GM21723 (cell line): Measurements from ENCODE around the gene ZFYVE28.

ENCODE experiments used
- ATAC-seq: cut with Tn5 transposase; IDR thresholded peaks from one replicate; pipeline ENCODE4 v1.9.1; 2021; ENCODE audit warnings: mild to moderate bottlenecking, moderate library complexity; ENCODE audit not compliant: unreplicated experiment

ZFYVE28 gene

GRCh38 chr4:2264481-2265041 is 153.9 kb downstream of the ZFYVE28 start:
- no peak for ATAC-seq

DNA sequence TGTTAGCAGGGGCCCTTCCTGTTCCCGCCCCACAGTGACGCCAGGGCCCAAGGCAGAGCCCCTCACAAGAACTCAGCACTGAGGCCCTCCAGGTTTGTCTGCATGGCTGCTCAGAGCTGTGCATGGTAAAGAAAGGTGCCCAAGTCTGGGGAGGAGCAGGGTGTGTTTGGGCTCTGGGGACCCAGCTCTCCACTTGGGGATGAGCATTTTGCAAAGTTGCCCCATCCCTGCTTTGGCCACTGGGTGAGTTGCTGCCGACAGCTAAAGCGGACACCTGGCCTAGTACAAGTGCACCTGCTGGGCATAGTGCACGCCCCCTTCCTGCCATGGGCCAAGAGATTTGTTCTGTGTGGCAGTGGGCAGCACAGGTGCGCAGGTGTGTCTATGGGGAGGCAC is 154.5 kb downstream of the ZFYVE28 start:
- ATAC-seq = no peak

DNA sequence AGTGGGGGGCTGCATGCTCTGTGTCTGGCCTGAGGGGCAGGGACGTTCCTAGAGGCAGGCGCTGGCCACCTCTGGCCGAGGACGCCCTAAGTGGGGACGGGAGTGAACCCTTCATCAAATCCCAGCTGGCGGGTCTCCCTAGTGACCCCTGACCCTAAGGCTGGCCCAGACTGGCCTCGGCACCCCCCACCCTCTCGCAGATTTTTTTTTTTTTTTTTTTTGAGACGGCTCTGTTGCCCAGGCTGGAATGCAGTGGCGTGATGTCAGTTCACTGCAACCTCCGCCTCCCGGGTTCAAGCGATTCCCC is 155.5 kb downstream of the ZFYVE28 start:
- ATAC-seq = no peak

DNA sequence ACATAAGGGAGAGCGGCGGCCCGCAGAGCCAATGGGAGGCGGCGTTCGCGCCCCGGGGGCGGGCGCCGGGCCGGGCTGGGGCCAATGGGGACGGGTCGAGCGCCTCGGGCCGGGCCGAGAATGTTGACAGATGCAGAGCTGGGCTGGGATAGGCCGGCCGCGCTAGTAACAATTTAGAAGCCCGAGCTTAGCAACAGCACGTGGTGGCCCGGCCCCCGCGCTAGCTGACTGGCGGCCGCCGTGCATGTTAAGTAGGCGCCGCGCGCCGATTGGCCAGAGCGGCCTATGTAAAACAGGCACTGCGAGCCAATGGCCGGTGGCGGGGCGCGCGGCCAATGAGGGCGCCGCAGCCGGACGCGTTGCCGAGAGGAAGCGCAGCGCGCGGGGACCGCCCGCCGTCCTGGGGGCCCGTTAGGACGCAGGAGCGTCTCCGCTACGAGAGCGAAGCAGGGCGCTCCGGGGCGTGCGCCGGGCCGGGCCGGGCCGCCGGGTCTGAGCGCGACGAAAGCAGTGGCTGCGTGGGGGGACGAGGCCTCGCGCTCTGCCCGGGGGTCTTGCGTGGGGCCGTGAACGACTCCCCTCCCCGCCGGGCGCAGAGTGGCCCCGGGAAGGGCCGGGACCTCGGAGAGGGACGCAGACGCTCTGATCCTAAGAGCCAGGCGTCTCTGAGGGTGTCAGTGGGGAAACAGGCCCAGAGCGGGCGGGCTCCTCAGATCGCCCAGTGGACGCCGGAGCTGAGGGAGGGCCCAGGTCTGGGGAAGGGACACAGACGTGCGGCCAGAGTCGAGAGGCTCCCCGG is 156.1 kb downstream of the ZFYVE28 start:
- ATAC-seq = peak; percentile 88

- ATAC-seq = peak; percentile 4
These were observed 156.6 kb downstream of the ZFYVE28 start, which contains the start of gene MXD4 for GRCh38 chr4:2261853-2262144. MXD4 (minus strand) TSS chr4:2262109; CDS start chr4:2261980, 129 bp downstream.

DNA sequence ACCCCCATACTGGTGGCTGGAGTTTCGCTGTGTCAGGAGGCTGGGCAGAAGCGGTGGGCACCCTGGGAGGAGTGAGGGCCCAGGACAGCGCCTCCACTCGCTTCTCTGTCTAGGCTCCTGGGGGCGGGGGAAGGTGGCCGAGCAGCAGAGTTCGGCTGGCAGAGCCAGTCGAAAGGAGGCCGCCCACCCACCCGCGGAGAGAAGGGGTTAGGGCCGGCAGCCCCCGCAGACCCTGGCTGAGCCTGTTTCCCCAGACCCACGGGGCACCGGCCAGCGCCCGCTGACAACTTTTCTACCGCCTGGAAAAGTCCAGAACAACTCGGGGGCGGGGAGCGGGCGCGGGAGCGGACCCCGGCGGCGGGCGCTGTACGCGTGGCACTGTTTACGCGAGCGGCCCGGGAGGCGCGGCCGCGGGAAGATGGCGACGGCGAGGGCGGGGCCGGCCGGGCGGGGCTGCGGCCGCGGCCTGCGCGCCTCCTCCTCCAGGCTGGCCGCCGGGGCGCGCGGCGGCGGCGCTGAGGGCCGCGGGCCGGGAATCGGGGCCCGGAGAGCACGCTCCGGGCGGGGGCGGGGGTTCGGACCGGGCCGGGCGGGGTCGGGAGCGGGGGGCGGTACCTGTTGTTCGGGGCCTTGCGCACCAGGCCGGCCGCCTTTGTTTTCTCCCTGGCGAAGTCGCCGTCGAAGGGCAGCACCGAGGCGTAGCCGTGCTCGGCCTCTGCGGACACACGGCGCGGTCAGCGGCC is 157.2 kb downstream of the ZFYVE28 start:
- peak; percentile 29 for ATAC-seq

DNA sequence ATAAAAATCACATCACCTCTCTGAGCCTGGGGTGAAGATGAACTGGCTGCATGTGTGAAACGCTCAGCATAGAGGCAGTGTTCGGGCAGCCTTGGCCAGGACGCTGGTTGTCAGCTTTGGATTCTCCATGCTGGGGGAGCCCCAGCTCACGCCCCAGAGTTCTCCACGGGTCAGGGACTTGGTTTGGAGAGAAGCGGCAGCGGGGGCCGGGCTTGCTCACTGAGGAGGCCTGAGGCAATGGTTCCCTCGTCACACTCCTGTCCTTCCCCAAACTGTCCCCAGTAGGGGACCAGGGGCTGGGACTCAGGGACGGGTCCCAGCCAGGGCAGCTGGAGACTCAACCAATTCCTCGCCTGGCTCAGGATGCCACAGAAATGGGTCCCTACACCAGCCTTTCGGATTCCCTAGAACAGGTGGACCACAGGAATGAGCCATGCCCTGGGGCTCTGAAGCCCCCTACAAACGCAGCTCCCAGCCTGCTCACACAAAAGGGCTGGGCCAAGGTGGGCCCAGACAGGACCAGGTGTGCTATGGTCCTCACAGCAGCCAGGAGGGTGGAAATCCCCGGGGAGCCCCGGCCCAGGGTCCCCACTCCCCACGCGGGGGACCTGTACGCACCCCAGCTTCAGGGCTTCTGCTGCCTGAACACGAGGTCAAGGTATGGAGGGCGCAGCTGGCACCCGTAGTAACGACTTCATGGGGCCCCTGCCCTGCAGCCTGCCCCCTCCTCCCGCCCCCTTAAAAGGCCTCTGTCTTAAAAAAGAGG is 157.9 kb downstream of the ZFYVE28 start:
- ATAC-seq = no peak

- ATAC-seq = no peak
These were observed 158.7 kb downstream of the ZFYVE28 start for GRCh38 chr4:2259541-2260343.

- ATAC-seq = no peak
These were observed 159.4 kb downstream of the ZFYVE28 start for GRCh38 chr4:2259036-2259540.

- ATAC-seq = no peak
These were observed 160.1 kb downstream of the ZFYVE28 start for GRCh38 chr4:2258091-2259035.

GRCh38 chr4:2257361-2258081 is 160.9 kb downstream of the ZFYVE28 start:
- ATAC-seq = no peak

- no peak for ATAC-seq
These were observed 161.7 kb downstream of the ZFYVE28 start for GRCh38 chr4:2256781-2257191.

GRCh38 chr4:2256156-2256731 is 162.2 kb downstream of the ZFYVE28 start:
- no peak for ATAC-seq

GRCh38 chr4:2255501-2256155 is 162.8 kb downstream of the ZFYVE28 start:
- ATAC-seq = no peak

DNA sequence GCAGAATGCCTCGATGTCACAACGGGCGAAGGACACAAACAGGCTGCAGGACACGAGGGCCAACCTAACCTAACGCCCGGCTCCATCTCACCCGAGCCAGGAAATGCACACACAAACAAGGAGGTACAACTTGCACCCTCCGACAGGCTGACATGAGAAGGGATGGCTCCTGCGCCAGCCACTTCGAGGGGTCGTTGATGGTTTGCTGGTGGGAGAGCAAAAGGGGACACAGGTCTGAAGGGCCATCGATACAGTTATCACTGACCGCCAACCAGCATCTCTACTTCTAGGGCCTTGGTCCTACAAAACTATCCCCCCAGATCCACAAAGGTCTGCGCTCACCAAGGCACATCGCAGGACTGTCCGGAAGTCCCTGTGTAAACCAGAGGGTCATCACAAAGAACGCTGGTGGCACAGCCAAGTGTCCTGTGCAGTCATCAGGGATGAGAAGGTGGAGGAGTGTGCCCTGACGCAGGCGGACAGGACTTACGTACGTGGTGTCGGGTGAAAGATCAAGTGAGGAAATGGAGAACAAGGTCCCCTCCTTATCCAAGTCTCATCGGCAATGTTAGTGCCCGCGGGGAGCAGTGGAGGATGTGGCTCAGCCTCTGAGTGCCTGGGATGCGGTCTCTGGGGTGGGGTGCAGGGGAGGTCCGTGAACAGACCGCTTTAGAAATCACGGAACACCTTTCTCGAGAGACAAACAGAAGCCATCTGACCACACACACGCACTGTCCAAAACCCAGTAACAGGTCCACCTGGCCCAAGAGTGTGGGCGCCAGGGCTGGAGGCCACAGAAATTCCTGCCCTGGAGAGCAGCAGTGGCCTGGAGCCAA is 163.6 kb downstream of the ZFYVE28 start:
- no peak for ATAC-seq

GRCh38 chr4:2253160-2254084 is 165.0 kb downstream of the ZFYVE28 start:
- no peak for ATAC-seq
